ENCODE measurements around the gene TAL1. TPM values are rescaled to one million over a fixed set of nuclear protein-coding genes. Genes with fewer than 3 reads are reported as not detected.
"Not testable (repeated sequence)": the region's sequence is repeated elsewhere in the genome, so short reads cannot be mapped to it uniquely, and the experiment has no call there.

The TAL1 gene
- not detected for polyA plus RNA-seq (2013, experiment 1 of 4)
- polyA plus RNA-seq (2013, experiment 2 of 4) = 0.07 TPM
- not detected for polyA plus RNA-seq (2013, experiment 3 of 4)
- 0.08 TPM for polyA plus RNA-seq (2013, experiment 4 of 4)

DNA sequence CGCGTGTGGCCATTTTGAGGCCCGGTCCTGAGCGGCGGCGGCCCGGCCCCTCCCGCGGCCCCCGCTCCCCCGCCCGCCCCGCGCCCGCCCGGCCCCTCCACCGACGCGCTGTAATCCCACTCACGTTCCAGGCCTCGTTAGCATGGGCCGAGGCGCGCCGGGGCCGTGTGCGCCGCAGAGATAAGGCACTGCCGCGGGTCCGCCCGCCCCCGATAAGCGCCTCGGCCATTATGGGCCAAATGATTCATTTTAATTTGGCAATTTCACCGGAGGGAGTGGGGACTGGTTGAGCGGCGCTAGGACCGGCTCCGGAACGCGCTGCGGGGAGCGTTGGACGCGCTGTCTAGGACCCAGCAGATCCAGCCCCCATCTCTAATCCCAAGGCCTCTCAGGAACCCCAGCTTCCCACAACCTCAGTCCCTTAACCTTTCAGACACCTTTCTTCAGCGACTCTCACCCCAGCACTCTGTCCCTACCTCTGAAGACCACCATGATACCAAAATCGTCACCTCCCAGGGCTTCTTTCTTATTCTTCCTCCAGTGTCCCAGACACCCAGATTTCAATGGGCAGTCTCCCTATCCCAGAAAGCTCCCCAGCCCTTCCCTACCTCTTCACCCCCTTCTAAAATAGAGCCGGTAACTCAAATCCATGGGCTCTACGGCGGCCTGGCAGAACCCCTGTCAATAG, at the start of gene TAL1:
Gene TAL1 (minus strand): TSS at position 39 of the 688 bp plus-strand sequence. CDS start 6,337 bp downstream, outside the sequence.
- whole genome bisulfite sequencing, 2 experiments = 1% methylated on average over 51 of the region's 51 CpGs

DNA sequence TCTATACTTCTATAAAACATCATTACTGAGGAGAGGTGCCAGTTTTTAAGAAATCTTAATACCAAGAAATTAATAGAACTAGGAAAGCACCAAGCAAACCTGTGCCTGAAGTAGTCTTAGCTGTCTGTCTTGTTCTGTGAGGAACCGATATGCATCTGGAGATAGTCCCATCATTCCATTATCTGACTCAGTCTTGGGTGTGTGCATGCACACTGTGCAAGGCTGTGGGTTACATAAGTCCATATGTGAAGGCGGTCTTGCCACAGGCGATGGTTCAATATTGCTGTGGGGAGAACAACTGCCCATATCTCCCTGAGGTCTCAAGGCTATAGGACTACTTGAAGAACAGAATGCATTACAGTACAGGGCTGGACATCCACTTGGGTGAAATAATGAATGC, 48.1 kb upstream of the TAL1 start:
- Histone ChIP-seq H3K27ac (ENCODE audit: insufficient read depth, low read depth, low read length, poor library complexity, severe bottlenecking) (no peak overlapping the region), H3K4me1 (ENCODE audit: control insufficient read depth, insufficient read depth, low read length) (no peaks in the 10 kb centered on the region), H3K9me3 (ENCODE audit: control insufficient read depth, low read length) (no peaks in the 10 kb centered on the region), H3K36me3 (ENCODE audit: control insufficient read depth, insufficient read depth, low read length) (peaks cover 31% of the 10 kb centered on the region), H3K27me3 (ENCODE audit: control insufficient read depth, insufficient read depth, low read length, poor library complexity, severe bottlenecking) (no peaks in the 10 kb centered on the region), H3K4me3 (ENCODE audit: insufficient read depth, low read depth, low read length) (no peak overlapping the region)
- 93 to 97% methylated on average over 3 of the region's 3 CpGs for WGBS, 2 experiments

More for the DNA sequence above, at the start of gene TAL1:
- Histone ChIP-seq H3K36me3 (ENCODE audit: control insufficient read depth, insufficient read depth, low read length) (no peaks in the 10 kb centered on the region), H3K27me3 (ENCODE audit: control insufficient read depth, insufficient read depth, low read length, poor library complexity, severe bottlenecking) (peaks cover 92% of the 10 kb centered on the region), H3K9me3 (ENCODE audit: control insufficient read depth, low read length) (no peaks in the 10 kb centered on the region), H3K4me1 (ENCODE audit: control insufficient read depth, insufficient read depth, low read length) (peaks cover 19% of the 10 kb centered on the region), H3K27ac (ENCODE audit: insufficient read depth, low read depth, low read length, poor library complexity, severe bottlenecking) (no peak within 1 kb of the TSS), H3K4me3 (ENCODE audit: insufficient read depth, low read depth, low read length) (no peak within 1 kb of the TSS)

- Histone ChIP-seq H3K4me1 (ENCODE audit: control insufficient read depth, insufficient read depth, low read length) (no peaks in the 10 kb centered on the region), H3K27ac (ENCODE audit: insufficient read depth, low read depth, low read length, poor library complexity, severe bottlenecking) (no peak overlapping the region), H3K9me3 (ENCODE audit: control insufficient read depth, low read length) (no peaks in the 10 kb centered on the region), H3K27me3 (ENCODE audit: control insufficient read depth, insufficient read depth, low read length, poor library complexity, severe bottlenecking) (no peaks in the 10 kb centered on the region), H3K4me3 (ENCODE audit: insufficient read depth, low read depth, low read length) (no peak overlapping the region), H3K36me3 (ENCODE audit: control insufficient read depth, insufficient read depth, low read length) (peaks cover 22% of the 10 kb centered on the region)
- 81 to 97% methylated on average over 2 of the region's 2 CpGs for WGBS, 2 experiments
Measured at GRCh38 chr1:47276850-47277249, 44.8 kb upstream of the TAL1 start.

DNA sequence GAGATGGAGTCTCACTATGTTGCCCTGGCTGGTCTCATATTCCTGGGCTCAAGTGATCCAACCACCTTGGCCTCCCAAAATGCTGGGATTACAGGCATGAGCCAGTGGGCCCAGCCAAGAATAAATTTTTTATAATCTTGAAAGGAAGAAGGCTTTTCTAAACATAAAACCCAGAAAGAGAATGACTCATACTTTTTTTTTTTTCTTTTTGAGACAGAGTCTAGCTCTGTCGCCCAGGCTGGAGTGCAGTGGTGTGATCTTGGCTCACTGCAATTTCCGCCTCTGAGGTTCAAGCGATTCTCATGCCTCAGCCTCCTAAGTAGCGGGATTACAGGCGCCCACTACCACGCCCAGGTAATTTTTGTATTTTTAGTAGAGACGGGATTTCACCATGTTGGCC, 43.8 kb upstream of the TAL1 start:
- H3K36me3 ChIP-seq (ENCODE audit: control insufficient read depth, insufficient read depth, low read length) = peaks cover 24% of the 10 kb centered on the region
- not testable (repeated sequence) for H3K27ac ChIP-seq (ENCODE audit: insufficient read depth, low read depth, low read length, poor library complexity, severe bottlenecking); H3K4me3 ChIP-seq (ENCODE audit: insufficient read depth, low read depth, low read length); H3K4me1 ChIP-seq (ENCODE audit: control insufficient read depth, insufficient read depth, low read length); H3K9me3 ChIP-seq (ENCODE audit: control insufficient read depth, low read length); H3K27me3 ChIP-seq (ENCODE audit: control insufficient read depth, insufficient read depth, low read length, poor library complexity, severe bottlenecking)
- 94 to 96% methylated on average over 7 of the region's 7 CpGs for WGBS, 2 experiments

GRCh38 chr1:47265529-47265928, 33.5 kb upstream of the TAL1 start:
- H3K27ac ChIP-seq (ENCODE audit: insufficient read depth, low read depth, low read length, poor library complexity, severe bottlenecking); H3K4me1 ChIP-seq (ENCODE audit: control insufficient read depth, insufficient read depth, low read length); H3K27me3 ChIP-seq (ENCODE audit: control insufficient read depth, insufficient read depth, low read length, poor library complexity, severe bottlenecking); H3K9me3 ChIP-seq (ENCODE audit: control insufficient read depth, low read length); H3K4me3 ChIP-seq (ENCODE audit: insufficient read depth, low read depth, low read length): not testable (repeated sequence)
- WGBS, 2 experiments = 94 to 96% methylated on average over 8 of the region's 8 CpGs
- H3K36me3 ChIP-seq (ENCODE audit: control insufficient read depth, insufficient read depth, low read length) = peaks cover 34% of the 10 kb centered on the region

DNA sequence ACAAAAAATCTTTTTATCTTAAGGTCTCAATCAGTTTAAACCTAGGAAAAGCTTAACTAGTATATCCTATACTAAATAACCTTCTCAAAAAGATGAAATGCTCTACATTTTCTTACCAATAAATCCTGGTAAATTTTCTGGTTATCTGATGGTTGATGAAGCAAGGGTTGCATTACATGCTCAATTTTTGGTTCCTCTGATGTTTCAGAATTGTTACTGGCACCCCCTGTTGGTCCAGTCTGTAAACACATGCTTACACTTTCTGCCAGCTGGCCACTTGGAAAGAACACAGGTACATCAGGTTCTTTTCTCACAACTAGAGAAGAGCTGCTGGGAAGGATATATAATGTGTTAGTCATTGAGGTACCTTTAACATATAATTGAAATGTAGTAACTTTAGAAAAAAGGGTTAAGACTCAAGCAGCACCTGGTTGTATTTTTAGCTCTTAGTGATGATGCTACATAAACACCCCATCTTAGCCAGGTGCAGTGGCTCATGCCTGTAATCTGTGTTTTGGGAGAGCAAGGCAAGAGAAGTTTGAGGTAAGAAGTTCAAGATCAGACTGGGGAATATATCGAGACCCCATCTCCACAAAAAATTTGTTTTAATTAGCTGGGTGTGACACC, 30.9 kb upstream of the TAL1 start:
- H3K4me1 ChIP-seq (ENCODE audit: control insufficient read depth, insufficient read depth, low read length) = no peaks in the 10 kb centered on the region
- no peak overlapping the region for H3K27ac ChIP-seq (ENCODE audit: insufficient read depth, low read depth, low read length, poor library complexity, severe bottlenecking)
- 80 to 83% methylated on average over 1 of the region's 1 CpG for WGBS, 2 experiments
- no peak overlapping the region for H3K4me3 ChIP-seq (ENCODE audit: insufficient read depth, low read depth, low read length)
- H3K27me3 ChIP-seq (ENCODE audit: control insufficient read depth, insufficient read depth, low read length, poor library complexity, severe bottlenecking) = no peaks in the 10 kb centered on the region
- H3K9me3 ChIP-seq (ENCODE audit: control insufficient read depth, low read length) = no peaks in the 10 kb centered on the region
- peaks cover 23% of the 10 kb centered on the region for H3K36me3 ChIP-seq (ENCODE audit: control insufficient read depth, insufficient read depth, low read length)

- WGBS, 2 experiments = 92 to 94% methylated on average over 2 of the region's 2 CpGs
- no peaks in the 10 kb centered on the region for H3K9me3 ChIP-seq (ENCODE audit: control insufficient read depth, low read length)
- H3K36me3 ChIP-seq (ENCODE audit: control insufficient read depth, insufficient read depth, low read length) = peaks cover 18% of the 10 kb centered on the region
- H3K4me1 ChIP-seq (ENCODE audit: control insufficient read depth, insufficient read depth, low read length) = no peaks in the 10 kb centered on the region
- no peaks in the 10 kb centered on the region for H3K27me3 ChIP-seq (ENCODE audit: control insufficient read depth, insufficient read depth, low read length, poor library complexity, severe bottlenecking)
- H3K4me3 ChIP-seq (ENCODE audit: insufficient read depth, low read depth, low read length) = no peak overlapping the region
- no peak overlapping the region for H3K27ac ChIP-seq (ENCODE audit: insufficient read depth, low read depth, low read length, poor library complexity, severe bottlenecking)
Measured at GRCh38 chr1:47257224-47257623, 25.2 kb upstream of the TAL1 start.

- 94 to 96% methylated on average over 4 of the region's 5 CpGs for WGBS, 2 experiments
- peaks cover 8% of the 10 kb centered on the region for H3K36me3 ChIP-seq (ENCODE audit: control insufficient read depth, insufficient read depth, low read length)
Measured at GRCh38 chr1:47252795-47253194, 20.8 kb upstream of the TAL1 start.

GRCh38 chr1:47252369-47252768, 20.3 kb upstream of the TAL1 start:
- H3K27ac ChIP-seq (ENCODE audit: insufficient read depth, low read depth, low read length, poor library complexity, severe bottlenecking) = no peak overlapping the region
- no peaks in the 10 kb centered on the region for H3K9me3 ChIP-seq (ENCODE audit: control insufficient read depth, low read length)
- no peak overlapping the region for H3K4me3 ChIP-seq (ENCODE audit: insufficient read depth, low read depth, low read length)
- 100% methylated on average over 1 of the region's 1 CpG; no CpG with 5 or more reads in 1 of the 2 experiments for WGBS, 2 experiments
- H3K36me3 ChIP-seq (ENCODE audit: control insufficient read depth, insufficient read depth, low read length) = peaks cover 8% of the 10 kb centered on the region
- H3K4me1 ChIP-seq (ENCODE audit: control insufficient read depth, insufficient read depth, low read length) = no peaks in the 10 kb centered on the region
- H3K27me3 ChIP-seq (ENCODE audit: control insufficient read depth, insufficient read depth, low read length, poor library complexity, severe bottlenecking) = no peaks in the 10 kb centered on the region

More at GRCh38 chr1:47252795-47253194, 20.8 kb upstream of the TAL1 start:
- H3K9me3 ChIP-seq (ENCODE audit: control insufficient read depth, low read length) = no peaks in the 10 kb centered on the region
- H3K4me3 ChIP-seq (ENCODE audit: insufficient read depth, low read depth, low read length) = no peak overlapping the region
- no peaks in the 10 kb centered on the region for H3K4me1 ChIP-seq (ENCODE audit: control insufficient read depth, insufficient read depth, low read length)
- no peaks in the 10 kb centered on the region for H3K27me3 ChIP-seq (ENCODE audit: control insufficient read depth, insufficient read depth, low read length, poor library complexity, severe bottlenecking)
- no peak overlapping the region for H3K27ac ChIP-seq (ENCODE audit: insufficient read depth, low read depth, low read length, poor library complexity, severe bottlenecking)

DNA sequence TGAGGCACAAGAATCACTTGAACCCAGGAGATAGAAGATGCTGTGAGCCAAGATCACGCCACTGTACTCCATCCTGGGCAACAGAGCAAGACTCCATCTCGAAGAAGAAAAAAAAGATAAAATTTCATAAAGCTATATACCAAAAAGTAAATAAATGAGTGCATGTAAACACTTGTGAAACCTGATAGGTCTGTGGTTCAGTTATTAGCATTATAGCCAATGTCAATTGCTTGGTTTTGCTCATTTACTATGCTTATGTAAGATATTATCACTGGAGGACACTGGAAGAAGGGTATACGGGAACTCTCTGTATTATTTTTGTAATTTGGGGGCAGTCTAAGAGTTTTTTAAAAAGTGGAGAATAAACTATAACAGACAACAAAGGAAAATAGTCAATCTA, 17.7 kb upstream of the TAL1 start:
- Histone ChIP-seq H3K27me3 (ENCODE audit: control insufficient read depth, insufficient read depth, low read length, poor library complexity, severe bottlenecking) (no peaks in the 10 kb centered on the region), H3K4me1 (ENCODE audit: control insufficient read depth, insufficient read depth, low read length) (no peaks in the 10 kb centered on the region), H3K27ac (ENCODE audit: insufficient read depth, low read depth, low read length, poor library complexity, severe bottlenecking) (no peak overlapping the region), H3K4me3 (ENCODE audit: insufficient read depth, low read depth, low read length) (no peak overlapping the region), H3K9me3 (ENCODE audit: control insufficient read depth, low read length) (no peaks in the 10 kb centered on the region), H3K36me3 (ENCODE audit: control insufficient read depth, insufficient read depth, low read length) (no peaks in the 10 kb centered on the region)
- 88 to 100% methylated on average over 1 to 3 of the region's 3 CpGs for WGBS, 2 experiments
